GM13977 (cell line): Measurements from ENCODE around the gene XRCC4.

Experiments used
- DNase-seq: peaks from one replicate; pipeline ENCODE4 v3.0.0; 2012; ENCODE audit warnings: low spot score
- CTCF ChIP-seq: IDR thresholded peaks from 2 replicates; pipeline ENCODE4 v1.5.1; 2012; ENCODE audit warnings: mild to moderate bottlenecking, control low read depth; ENCODE audit not compliant: insufficient read depth; ENCODE audit errors: extremely low read depth, missing control alignments
- in situ Hi-C: fragments of 300-500 bp; cut with MboI; formaldehyde crosslinking; loops from one replicate; pipeline ENCODE4 v1.12.0; 2022; ENCODE audit warnings: low sequenced_read_pairs, low pct_unique_long_range_greater_than_20kb, mixed read lengths, inconsistent platforms; ENCODE audit not compliant: unreplicated experiment

Gene XRCC4

GRCh38 chr5:83199126-83199525, 121.8 kb downstream of the XRCC4 start:
- in situ Hi-C loops: no loop called here
- no peak for DNase-seq
- no peak for TF ChIP-seq CTCF

- TF ChIP-seq CTCF: no peak
- peak; percentile 17 for DNase-seq
- in situ Hi-C loops: no loop called here
Measured at GRCh38 chr5:83204651-83205050, 127.3 kb downstream of the XRCC4 start.

GRCh38 chr5:83209963-83210362, 132.6 kb downstream of the XRCC4 start:
- in situ Hi-C loops: no loop called here
- no peak for TF ChIP-seq CTCF

GRCh38 chr5:83219077-83219476, 141.7 kb downstream of the XRCC4 start:
- no peak for TF ChIP-seq CTCF
- in situ Hi-C loops: no loop called here
- DNase-seq: no peak

More at GRCh38 chr5:83209963-83210362, 132.6 kb downstream of the XRCC4 start:
- no peak for DNase-seq

- no peak for DNase-seq
- no peak for TF ChIP-seq CTCF
- in situ Hi-C loops: no loop called here
Measured at GRCh38 chr5:83219495-83219894, 142.1 kb downstream of the XRCC4 start.

GRCh38 chr5:83220331-83220730, 143.0 kb downstream of the XRCC4 start:
- in situ Hi-C loops: no loop called here
- no peak for TF ChIP-seq CTCF
- DNase-seq: no peak

GRCh38 chr5:83222906-83223305, 145.6 kb downstream of the XRCC4 start:
- DNase-seq: no peak
- in situ Hi-C loops: no loop called here
- no peak for TF ChIP-seq CTCF
